GM08714 (cell line): ENCODE measurements around the gene PLA2R1.

Experiments used
- H3K4me3 ChIP-seq: fragments of 200-500 bp; sonication (Bioruptor generic); 2 replicates; pipeline ENCODE4 v1.5.1; 2014; ENCODE audit warnings: mild to moderate bottlenecking, low read length, inconsistent platforms
- ZNF274 ChIP-seq: IDR thresholded peaks from 2 replicates; pipeline ENCODE4 v1.6.1; 2012; ENCODE audit warnings: mild to moderate bottlenecking, low read depth, low read length

Gene PLA2R1

GRCh38 chr2:160062292-160063005, at the start of gene PLA2R1:
TSS of gene PLA2R1 (minus strand) at chr2:160062615. CDS start at chr2:160062403, 212 bp downstream.
- TF ChIP-seq ZNF274 = no peak
- no peak within 1 kb of the TSS; the same call in 1 of the 2 replicates for H3K4me3 ChIP-seq

- no peak for TF ChIP-seq ZNF274
- no peak overlapping the region for H3K4me3 ChIP-seq
Observed at GRCh38 chr2:160110674-160111239, 48.3 kb upstream of the PLA2R1 start.

GRCh38 chr2:160109939-160110673, 47.7 kb upstream of the PLA2R1 start:
- no peak for TF ChIP-seq ZNF274
- H3K4me3 ChIP-seq = no peak overlapping the region

GRCh38 chr2:160109243-160109642, 46.8 kb upstream of the PLA2R1 start:
- TF ChIP-seq ZNF274 = no peak
- H3K4me3 ChIP-seq = no peak overlapping the region

GRCh38 chr2:160108646-160109045, 46.2 kb upstream of the PLA2R1 start:
- no peak for TF ChIP-seq ZNF274
- no peak overlapping the region for H3K4me3 ChIP-seq

GRCh38 chr2:160105366-160105765, 43.0 kb upstream of the PLA2R1 start:
- H3K4me3 ChIP-seq = no peak overlapping the region
- no peak for TF ChIP-seq ZNF274

GRCh38 chr2:160104115-160104514, 41.7 kb upstream of the PLA2R1 start:
- H3K4me3 ChIP-seq = no peak overlapping the region
- TF ChIP-seq ZNF274 = no peak

GRCh38 chr2:160097326-160097725, 34.9 kb upstream of the PLA2R1 start:
- H3K4me3 ChIP-seq = no peak overlapping the region
- TF ChIP-seq ZNF274 = no peak

- H3K4me3 ChIP-seq = no peak overlapping the region
- no peak for TF ChIP-seq ZNF274
Observed at GRCh38 chr2:160096409-160096808, 34.0 kb upstream of the PLA2R1 start.

GRCh38 chr2:160092445-160092844, 30.0 kb upstream of the PLA2R1 start:
- no peak for TF ChIP-seq ZNF274
- no peak overlapping the region for H3K4me3 ChIP-seq

- no peak for TF ChIP-seq ZNF274
- H3K4me3 ChIP-seq = no peak overlapping the region
Observed at GRCh38 chr2:160091381-160091780, 29.0 kb upstream of the PLA2R1 start.

- no peak overlapping the region for H3K4me3 ChIP-seq
- TF ChIP-seq ZNF274 = no peak
Observed at GRCh38 chr2:160087854-160088745, 25.7 kb upstream of the PLA2R1 start.

GRCh38 chr2:160085662-160086061, 23.2 kb upstream of the PLA2R1 start:
- TF ChIP-seq ZNF274 = no peak
- no peak overlapping the region for H3K4me3 ChIP-seq
